Measurements from ENCODE around the gene ANKRD28.

DNA sequence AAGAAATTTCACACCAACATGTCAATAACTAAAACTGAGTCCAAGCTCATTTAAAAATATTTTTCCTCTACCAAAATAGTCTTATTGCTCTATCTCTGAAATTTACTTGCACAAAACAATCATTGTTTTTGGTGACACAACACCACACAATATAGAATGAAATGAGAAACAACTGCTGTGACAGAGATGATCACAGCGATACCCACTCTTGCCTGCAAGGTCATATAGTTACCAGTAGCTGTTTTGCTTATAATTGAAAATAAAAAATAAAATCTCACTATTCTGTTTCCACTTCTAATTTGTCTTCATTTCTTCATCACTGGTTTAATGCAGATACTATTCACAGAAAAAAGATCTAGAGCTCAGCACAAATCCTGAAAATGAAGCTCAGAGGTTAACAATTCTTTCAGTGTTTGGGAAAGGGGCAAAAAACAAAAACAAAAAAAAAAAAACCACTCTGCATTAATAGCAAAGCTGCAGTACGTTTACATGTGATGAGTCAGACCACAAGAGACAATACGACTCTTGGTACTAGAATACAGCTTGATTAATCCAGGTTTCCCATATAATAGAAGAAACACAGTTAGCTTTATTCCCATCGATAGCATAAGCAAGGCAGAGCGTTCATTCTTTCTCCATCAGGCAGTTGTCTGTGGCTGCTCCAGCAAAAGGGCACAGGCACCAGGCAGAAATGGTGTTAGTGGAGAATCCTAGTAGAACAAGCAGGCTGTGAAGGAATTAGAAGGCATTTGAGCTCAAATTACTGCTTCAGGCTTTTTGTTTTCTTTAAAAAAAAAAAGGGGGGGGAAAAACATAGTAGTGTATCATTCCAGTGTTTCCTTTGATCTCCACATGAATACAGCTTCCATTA, 773 bp downstream of the ANKRD28 start:
- TF ChIP-seq CTCF (conservative IDR thresholded peaks at IDR 0.05; ENCODE audit: low read length) = no peak
- TF ChIP-seq EZH2phosphoT487 (IDR thresholded peaks at IDR 0.05; ENCODE audit: borderline replicate concordance) = no peak
